ENCODE results near the gene BRD8.

Gene BRD8

GRCh38 chr5:138095100-138095907, 83.1 kb downstream of the BRD8 start:
- DNase-seq: no peak

DNA sequence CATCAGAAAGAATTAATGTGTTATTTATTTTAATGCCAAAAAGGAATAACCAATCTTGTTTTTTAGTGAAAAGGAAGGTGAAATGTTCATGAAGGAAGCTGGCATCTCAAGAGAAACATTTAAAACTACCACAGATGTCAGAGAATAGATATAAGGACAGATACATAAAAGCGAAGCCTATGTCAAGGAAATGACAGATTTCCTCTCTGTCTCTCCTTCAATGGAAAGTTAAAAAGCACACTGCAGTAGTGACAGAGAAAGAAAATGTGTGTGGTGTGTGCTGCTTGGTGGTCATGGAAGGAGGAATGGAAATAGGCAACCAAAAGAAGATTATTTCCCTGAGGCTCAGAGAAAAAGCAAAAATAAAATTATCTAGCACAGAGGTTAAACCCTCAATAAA, 85.4 kb downstream of the BRD8 start:
- DNase-seq: no peak

- no peak for DNase-seq
These were observed 86.1 kb downstream of the BRD8 start for GRCh38 chr5:138092301-138092700.

DNA sequence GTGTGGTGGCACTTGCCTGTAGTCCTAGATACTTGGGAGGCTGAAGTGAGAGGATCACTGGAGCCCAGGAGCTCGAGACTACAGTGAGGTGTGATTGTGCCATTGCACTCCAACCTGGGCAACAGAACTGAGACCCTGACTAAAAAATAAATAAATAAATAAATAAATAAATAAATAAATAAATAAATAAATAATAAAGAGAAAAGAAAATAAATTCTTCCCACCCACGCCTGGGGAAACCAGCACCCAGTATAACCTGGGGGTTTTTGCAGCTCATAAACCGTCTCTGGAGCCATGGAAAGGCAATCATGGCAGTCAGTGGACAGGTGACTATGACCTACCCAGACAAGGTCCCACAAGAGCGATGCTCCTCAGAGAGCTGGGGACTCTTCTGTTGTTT, 86.7 kb downstream of the BRD8 start:
- DNase-seq: no peak

Data from central memory CD4-positive, alpha-beta T cell (primary cell).